ENCODE measurements around the gene TTC6.

The TTC6 gene

GRCh38 chr14:37622231-37622923, 26.9 kb downstream of the TTC6 start:
- no peak for DNase-seq (ENCODE audit: low read depth, low spot score)

GRCh38 chr14:37623426-37623951, 28.1 kb downstream of the TTC6 start:
- DNase-seq (ENCODE audit: low read depth, low spot score) = peak; percentile 53

- DNase-seq (ENCODE audit: low read depth, low spot score) = no peak
These were observed 28.5 kb downstream of the TTC6 start for GRCh38 chr14:37623971-37624370.

- DNase-seq (ENCODE audit: low read depth, low spot score) = no peak
These were observed 30.5 kb downstream of the TTC6 start for GRCh38 chr14:37625597-37626595.

GRCh38 chr14:37637341-37637740, 41.9 kb downstream of the TTC6 start:
- no peak for DNase-seq (ENCODE audit: low read depth, low spot score)

- no peak for DNase-seq (ENCODE audit: low read depth, low spot score)
These were observed 43.2 kb downstream of the TTC6 start for GRCh38 chr14:37638599-37638998.

- DNase-seq (ENCODE audit: low read depth, low spot score) = no peak
These were observed 45.7 kb downstream of the TTC6 start for GRCh38 chr14:37641117-37641516.

GRCh38 chr14:37642125-37642524, 46.7 kb downstream of the TTC6 start:
- no peak for DNase-seq (ENCODE audit: low read depth, low spot score)

GRCh38 chr14:37643701-37644100, 48.3 kb downstream of the TTC6 start:
- no peak for DNase-seq (ENCODE audit: low read depth, low spot score)

Data from brain pericyte (primary cell).